Keratinocyte (primary cell): ENCODE results near the gene MS4A7. TPM values are rescaled to one million over a fixed set of nuclear protein-coding genes. Genes with fewer than 3 reads are reported as not detected.

Source experiments
- DNase-seq: peaks from one replicate; pipeline ENCODE4 v3.0.0-alpha.2; 2011; ENCODE audit warnings: low read depth, missing footprints, low spot score
- FAIRE-seq: peaks from 2 replicates; lab custom pipeline; 2011; peaks lifted over from hg19 to GRCh38; lab: Jason Lieb, UNC
- H2AFZ ChIP-seq: 2 replicates; pipeline ENCODE4 v1.6.0; 2012; ENCODE audit warnings: low read length, control low read depth, inconsistent platforms; ENCODE audit not compliant: control insufficient read depth
- H3K27ac ChIP-seq: 2 replicates; pipeline ENCODE4 v1.5.1; 2011; ENCODE audit warnings: low read length; ENCODE audit not compliant: control insufficient read depth, insufficient read depth
- H3K27me3 ChIP-seq: 3 replicates; pipeline ENCODE4 v1.6.0; 2011; ENCODE audit warnings: low read length; ENCODE audit not compliant: control insufficient read depth, insufficient read depth; ENCODE audit errors: extremely low read depth
- H3K36me3 ChIP-seq, 2 experiments: 2 replicates in 1 of 2; 3 replicates in 1 of 2; pipeline ENCODE4 v1.5.1; 2011; ENCODE audit warnings: low read length in 2 of 2, mild to moderate bottlenecking in 1 of 2; ENCODE audit not compliant: control insufficient read depth in 2 of 2, insufficient read depth in 2 of 2; ENCODE audit errors: extremely low read depth in 1 of 2
- H3K4me1 ChIP-seq: 3 replicates; pipeline ENCODE4 v1.5.1; 2011; ENCODE audit warnings: low read length; ENCODE audit not compliant: control insufficient read depth, insufficient read depth; ENCODE audit errors: extremely low read depth
- H3K4me2 ChIP-seq: 3 replicates; pipeline ENCODE4 v1.6.0; 2011; ENCODE audit warnings: low read depth, low read length; ENCODE audit not compliant: control insufficient read depth, insufficient read depth; ENCODE audit errors: extremely low read depth
- H3K4me3 ChIP-seq, 3 experiments: fragments of 200-600 bp in 1 of 3; sonication (generic) in 1 of 3; 2 replicates in 2 of 3; 3 replicates in 1 of 3; pipeline ENCODE4 v1.5.1; 2011 to 2016; ENCODE audit warnings: low read length in 3 of 3, mild to moderate bottlenecking in 3 of 3, control low read depth in 2 of 3, inconsistent platforms in 1 of 3, low read depth in 1 of 3, mixed read lengths in 1 of 3, mixed run types in 1 of 3, moderate library complexity in 1 of 3; ENCODE audit not compliant: control insufficient read depth in 2 of 3, insufficient read depth in 2 of 3; ENCODE audit errors: extremely low read depth in 1 of 3
- H3K79me2 ChIP-seq: 2 replicates; pipeline ENCODE4 v1.6.0; 2012; ENCODE audit warnings: low read length; ENCODE audit not compliant: control insufficient read depth, insufficient read depth
- H3K9ac ChIP-seq: 3 replicates; pipeline ENCODE4 v1.6.0; 2011; ENCODE audit warnings: low read length; ENCODE audit not compliant: control insufficient read depth, insufficient read depth; ENCODE audit errors: extremely low read depth
- H3K9me1 ChIP-seq: 3 replicates; pipeline ENCODE4 v1.6.0; 2011; ENCODE audit warnings: low read length; ENCODE audit not compliant: control insufficient read depth, insufficient read depth; ENCODE audit errors: extremely low read depth
- H3K9me3 ChIP-seq: 2 replicates; pipeline ENCODE4 v1.5.1; 2012; ENCODE audit warnings: low read depth, low read length; ENCODE audit not compliant: control insufficient read depth
- H4K20me1 ChIP-seq: 3 replicates; pipeline ENCODE4 v1.6.0; 2011; ENCODE audit warnings: low read length; ENCODE audit not compliant: control insufficient read depth, insufficient read depth; ENCODE audit errors: extremely low read depth
- EZH2 ChIP-seq: IDR thresholded peaks from one replicate; pipeline ENCODE4 v1.6.1; 2012; ENCODE audit warnings: inconsistent platforms, mild to moderate bottlenecking, low read length, moderate library complexity
- dilution Hi-C: fragments of 300-500 bp; cut with MboI; formaldehyde crosslinking; loops from one replicate; pipeline ENCODE4 v1.7.0; 2020; ENCODE audit warnings: low sequenced_read_pairs; ENCODE audit not compliant: extremely low pct_ligation_motif_present
- polyA plus RNA-seq, 5 experiments: library from polyadenylated mRNA; depleted of rRNA in 3 of 5; stranded (reverse) in 3 of 5; stranded (forward) in 1 of 5; unstranded in 1 of 5; fragments of >200 nt; gene quantifications; 1 replicate in 1 of 5; 2 replicates in 3 of 5; 3 replicates in 1 of 5; pipeline versions ENCODE4 v1.2.1 to v1.2.3, GENCODE V29; 2011 to 2012; ENCODE audit warnings: missing spikeins in 2 of 5, low read depth in 1 of 5, low replicate concordance in 1 of 5
- TF ChIP-seq, protein P1 (sequence below), 3 experiments: IDR thresholded peaks in 1 of 3; conservative IDR thresholded peaks in 1 of 3; optimal IDR thresholded peaks in 1 of 3; 2 replicates in 2 of 3; 3 replicates in 1 of 3; pipeline versions ENCODE3 to v1.5.1; 2011; ENCODE audit warnings: low read length in 3 of 3, mild to moderate bottlenecking in 3 of 3, moderate library complexity in 2 of 3, control low read depth in 1 of 3, inconsistent platforms in 1 of 3; ENCODE audit not compliant: insufficient read depth in 2 of 3; ENCODE audit errors: extremely low read depth in 1 of 3

The MS4A7 gene
- polyA plus RNA-seq, 1 donor (not counting 4 experiments of a cell fraction or from before 2014, with no cell fraction given): not detected

DNA sequence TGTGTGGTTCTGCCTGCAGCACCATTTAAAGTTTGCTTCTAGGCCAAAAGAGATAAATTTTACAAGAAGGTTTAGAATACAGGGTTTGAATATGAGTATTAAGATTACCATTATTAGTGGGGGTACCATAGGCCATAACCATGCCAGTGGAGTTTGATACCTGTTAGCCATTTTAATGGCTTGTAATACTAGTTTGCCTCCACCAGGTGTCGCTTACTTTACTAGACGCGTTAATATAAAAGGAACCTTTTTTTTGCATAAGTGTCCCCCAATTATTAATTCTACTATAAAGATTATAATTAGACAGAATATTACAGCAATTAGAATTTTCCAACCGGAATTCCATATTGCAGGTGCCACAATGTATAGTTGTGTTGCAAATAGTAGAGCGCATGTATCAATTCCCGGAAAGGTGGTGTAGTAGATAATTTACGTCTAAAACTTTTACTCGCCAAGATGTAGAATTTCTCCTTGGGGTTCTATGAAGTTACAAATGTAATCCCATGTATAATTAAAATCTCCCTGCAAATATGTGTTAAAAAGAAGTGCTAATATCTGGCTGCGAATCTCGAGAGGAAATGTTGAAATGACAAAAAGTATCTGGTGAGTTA is 35.1 kb upstream of the MS4A7 start:
- Histone ChIP-seq H3K36me3 (no peaks in the 10 kb centered on the region), H3K4me3 (no peak overlapping the region), H3K9me1 (no peaks in the 10 kb centered on the region), H4K20me1 (no peaks in the 10 kb centered on the region), H3K9me3 (no peaks in the 10 kb centered on the region), H2AFZ (no peak overlapping the region), H3K79me2 (no peaks in the 10 kb centered on the region), H3K27me3 (no peaks in the 10 kb centered on the region), H3K4me1 (no peaks in the 10 kb centered on the region), H3K27ac (no peak overlapping the region), H3K9ac (no peak overlapping the region), H3K4me2 (no peak overlapping the region)
- TF ChIP-seq, protein P1, sequence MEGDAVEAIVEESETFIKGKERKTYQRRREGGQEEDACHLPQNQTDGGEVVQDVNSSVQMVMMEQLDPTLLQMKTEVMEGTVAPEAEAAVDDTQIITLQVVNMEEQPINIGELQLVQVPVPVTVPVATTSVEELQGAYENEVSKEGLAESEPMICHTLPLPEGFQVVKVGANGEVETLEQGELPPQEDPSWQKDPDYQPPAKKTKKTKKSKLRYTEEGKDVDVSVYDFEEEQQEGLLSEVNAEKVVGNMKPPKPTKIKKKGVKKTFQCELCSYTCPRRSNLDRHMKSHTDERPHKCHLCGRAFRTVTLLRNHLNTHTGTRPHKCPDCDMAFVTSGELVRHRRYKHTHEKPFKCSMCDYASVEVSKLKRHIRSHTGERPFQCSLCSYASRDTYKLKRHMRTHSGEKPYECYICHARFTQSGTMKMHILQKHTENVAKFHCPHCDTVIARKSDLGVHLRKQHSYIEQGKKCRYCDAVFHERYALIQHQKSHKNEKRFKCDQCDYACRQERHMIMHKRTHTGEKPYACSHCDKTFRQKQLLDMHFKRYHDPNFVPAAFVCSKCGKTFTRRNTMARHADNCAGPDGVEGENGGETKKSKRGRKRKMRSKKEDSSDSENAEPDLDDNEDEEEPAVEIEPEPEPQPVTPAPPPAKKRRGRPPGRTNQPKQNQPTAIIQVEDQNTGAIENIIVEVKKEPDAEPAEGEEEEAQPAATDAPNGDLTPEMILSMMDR (optimal IDR thresholded peaks at IDR 0.05 in 1 of 3, IDR thresholded peaks at IDR 0.05 in 1 of 3, conservative IDR thresholded peaks at IDR 0.05 in 1 of 3; ENCODE audit: extremely low read depth in 1 of 3, insufficient read depth in 2 of 3, low read length in 3 of 3): peak in 2 of 3 experiments; percentile 31 to 45
- no peak for TF ChIP-seq EZH2
- no peak for DNase-seq
- dilution Hi-C loops: no loop called here
- FAIRE-seq: no peak

DNA sequence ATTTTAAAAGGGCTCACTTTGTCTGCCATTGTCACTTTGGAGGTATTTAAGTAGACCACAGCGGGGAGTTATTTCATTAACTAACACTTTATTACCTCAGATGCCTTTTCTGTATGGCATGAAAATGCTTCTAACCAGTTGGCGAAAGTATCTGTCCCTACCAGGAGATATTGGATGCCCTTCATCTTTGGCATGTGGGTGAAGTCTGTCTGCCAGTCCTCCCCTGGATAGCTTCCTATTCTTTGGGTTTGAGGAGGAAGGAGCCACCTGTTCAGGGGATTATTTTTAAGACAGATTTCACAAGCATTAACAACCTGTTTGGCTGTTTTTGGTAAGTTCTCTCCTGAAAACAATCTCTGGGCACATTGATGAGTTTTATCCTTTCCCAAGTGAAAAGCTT is 34.2 kb upstream of the MS4A7 start:
- H2AFZ ChIP-seq: no peak overlapping the region
- no peaks in the 10 kb centered on the region for H3K36me3 ChIP-seq
- no peak for DNase-seq
- H3K79me2 ChIP-seq: no peaks in the 10 kb centered on the region
- no peaks in the 10 kb centered on the region for H4K20me1 ChIP-seq
- H3K9me1 ChIP-seq: no peaks in the 10 kb centered on the region
- no peaks in the 10 kb centered on the region for H3K4me1 ChIP-seq
- no peak overlapping the region for H3K9ac ChIP-seq
- dilution Hi-C loops: no loop called here
- TF ChIP-seq EZH2: no peak
- TF ChIP-seq, protein P1 (optimal IDR thresholded peaks at IDR 0.05 in 1 of 3, IDR thresholded peaks at IDR 0.05 in 1 of 3, conservative IDR thresholded peaks at IDR 0.05 in 1 of 3; ENCODE audit: extremely low read depth in 1 of 3, insufficient read depth in 2 of 3, low read length in 3 of 3): no peak
- no peak overlapping the region for H3K4me3 ChIP-seq
- no peaks in the 10 kb centered on the region for H3K27me3 ChIP-seq
- no peak overlapping the region for H3K4me2 ChIP-seq
- H3K9me3 ChIP-seq: no peaks in the 10 kb centered on the region
- no peak for FAIRE-seq
- no peak overlapping the region for H3K27ac ChIP-seq
